IMR-90 (cell line): ENCODE results near the gene AOX1. TPM values are rescaled to one million over a fixed set of nuclear protein-coding genes. Genes with fewer than 3 reads are reported as not detected.

ENCODE experiments used
- ATAC-seq: fragments of 200-7000 bp; cut with Tn5 transposase; 2 replicates; pipeline ENCODE4 v1.9.1; 2020; ENCODE audit warnings: low read depth, mild to moderate bottlenecking, moderate library complexity
- BruUV-seq: library from RNA; stranded (reverse); fragments of 400-500 nt; replicated peaks from 2 replicates; lab custom pipeline; 2021; lab: Mats Ljungman, UMichigan
- CTCF ChIA-PET: fragments of 300-600 bp; formaldehyde crosslinking; extraction: SDS; loops from one replicate; lab custom pipeline; 2021; ENCODE audit warnings: antibody characterized with exemption; lab: Yijun Ruan, JAX
- POLR2A ChIA-PET: fragments of 300-600 bp; sonication (Branson Sonifier 250); formaldehyde crosslinking; loops from one replicate; lab custom pipeline; 2022; ENCODE audit warnings: antibody characterized with exemption; ENCODE audit not compliant: unreplicated experiment; lab: Charles Lee
- DNase-seq: peaks from one replicate; pipeline ENCODE4 v3.0.0; 2013
- H2AFZ ChIP-seq: replicated peaks from 2 replicates; pipeline ENCODE3; 2013; ENCODE audit warnings: low read length, mild to moderate bottlenecking; ENCODE audit not compliant: poor library complexity
- H2AK5ac ChIP-seq: 2 replicates; pipeline ENCODE4 v1.6.1; 2013; ENCODE audit warnings: low read depth, low read length, inconsistent platforms
- H2AK9ac ChIP-seq: replicated peaks from 2 replicates; pipeline ENCODE3; 2013; ENCODE audit warnings: mild to moderate bottlenecking, low read depth, low read length, moderate library complexity; ENCODE audit not compliant: poor library complexity
- H2BK120ac ChIP-seq: 2 replicates; pipeline ENCODE4 v1.6.1; 2013; ENCODE audit warnings: low read depth, low read length, inconsistent platforms
- H2BK15ac ChIP-seq: 3 replicates; pipeline ENCODE4 v1.6.1; 2013; ENCODE audit warnings: low read depth, low read length, inconsistent platforms
- H2BK20ac ChIP-seq: 2 replicates; pipeline ENCODE4 v1.6.1; 2013; ENCODE audit warnings: low read depth, mild to moderate bottlenecking, inconsistent platforms, low read length, moderate library complexity
- H2BK5ac ChIP-seq: 2 replicates; pipeline ENCODE4 v1.6.1; 2013; ENCODE audit warnings: mild to moderate bottlenecking, low read depth, low read length, inconsistent platforms; ENCODE audit not compliant: poor library complexity, severe bottlenecking
- H3K14ac ChIP-seq: replicated peaks from 2 replicates; pipeline ENCODE4 v1.6.1; 2013; ENCODE audit warnings: low read depth, low read length, inconsistent platforms
- H3K18ac ChIP-seq: 2 replicates; pipeline ENCODE4 v1.6.1; 2013; ENCODE audit warnings: low read depth, low read length, control low read depth
- H3K23ac ChIP-seq: 2 replicates; pipeline ENCODE4 v1.6.1; 2013; ENCODE audit warnings: low read depth, low read length, inconsistent platforms
- H3K27ac ChIP-seq: 2 replicates; pipeline ENCODE4 v1.5.1; 2013; ENCODE audit warnings: mild to moderate bottlenecking, control low read depth, low read length; ENCODE audit not compliant: insufficient read depth
- H3K27me3 ChIP-seq: 2 replicates; pipeline ENCODE4 v1.6.1; 2013; ENCODE audit warnings: low read length; ENCODE audit not compliant: control insufficient read depth, insufficient read depth
- H3K36me3 ChIP-seq: 2 replicates; pipeline ENCODE4 v1.6.1; 2013; ENCODE audit warnings: low read length, mixed read lengths; ENCODE audit not compliant: control insufficient read depth, insufficient read depth
- H3K4ac ChIP-seq: 2 replicates; pipeline ENCODE4 v1.6.1; 2013; ENCODE audit warnings: low read depth, low read length, inconsistent platforms
- H3K4me1 ChIP-seq: 2 replicates; pipeline ENCODE4 v1.6.1; 2013; ENCODE audit warnings: low read length, mixed read lengths; ENCODE audit not compliant: control insufficient read depth, insufficient read depth
- H3K4me2 ChIP-seq: 2 replicates; pipeline ENCODE4 v1.6.1; 2013; ENCODE audit warnings: low read depth, mild to moderate bottlenecking, control low read depth, low read length, moderate library complexity
- H3K4me3 ChIP-seq: 2 replicates; pipeline ENCODE4 v1.5.1; 2013; ENCODE audit warnings: low read depth, mild to moderate bottlenecking, control low read depth, low read length, moderate library complexity; ENCODE audit not compliant: insufficient read depth
- H3K56ac ChIP-seq: 2 replicates; pipeline ENCODE4 v1.6.1; 2013; ENCODE audit warnings: low read length, inconsistent platforms; ENCODE audit not compliant: insufficient read depth; ENCODE audit errors: extremely low read depth
- H3K79me1 ChIP-seq, 2 experiments: 2 replicates each; pipeline ENCODE4 v1.6.1; 2013; ENCODE audit warnings: low read length in 2 of 2, inconsistent platforms in 1 of 2, low read depth in 1 of 2
- H3K9ac ChIP-seq: 2 replicates; pipeline ENCODE4 v1.6.1; 2013; ENCODE audit warnings: low read depth, low read length, control low read depth
- H3K9me1 ChIP-seq: 2 replicates; pipeline ENCODE4 v1.6.1; 2013; ENCODE audit warnings: low read length, inconsistent platforms; ENCODE audit not compliant: insufficient read depth
- H3K9me3 ChIP-seq: 2 replicates; pipeline ENCODE4 v1.6.1; 2013; ENCODE audit warnings: low read length; ENCODE audit not compliant: control insufficient read depth, insufficient read depth
- H4K20me1 ChIP-seq: 2 replicates; pipeline ENCODE4 v1.6.1; 2013; ENCODE audit warnings: low read length, inconsistent platforms; ENCODE audit not compliant: insufficient read depth
- H4K5ac ChIP-seq: 2 replicates; pipeline ENCODE4 v1.6.1; 2013; ENCODE audit warnings: mild to moderate bottlenecking, low read depth, low read length, control low read depth
- H4K8ac ChIP-seq, 2 experiments: 2 replicates each; pipeline ENCODE4 v1.6.1; 2013; ENCODE audit warnings: low read depth in 2 of 2, low read length in 2 of 2, control low read depth in 1 of 2, inconsistent platforms in 1 of 2
- H4K91ac ChIP-seq: 2 replicates; pipeline ENCODE4 v1.6.1; 2013; ENCODE audit warnings: low read depth, low read length, inconsistent platforms; ENCODE audit not compliant: insufficient read depth
- BHLHE40 ChIP-seq: fragments of 150-350 bp; IDR thresholded peaks from 2 replicates; pipeline ENCODE4 v1.6.1; 2016; ENCODE audit warnings: mild to moderate bottlenecking, low read depth, low read length
- CEBPB ChIP-seq: IDR thresholded peaks from 2 replicates; pipeline ENCODE4 v1.6.1; 2012; ENCODE audit warnings: low read depth, low read length, improper control_type of control experiment
- CHD1 ChIP-seq: IDR thresholded peaks from 2 replicates; pipeline ENCODE4 v1.6.1; 2012; ENCODE audit warnings: low read depth, low read length, improper control_type of control experiment
- CTCF ChIP-seq: conservative IDR thresholded peaks from 2 replicates; pipeline ENCODE4 v1.5.1; 2012; ENCODE audit warnings: mild to moderate bottlenecking, low read depth, low read length, improper control_type of control experiment
- ELK1 ChIP-seq: fragments of 150-350 bp; IDR thresholded peaks from 2 replicates; pipeline ENCODE4 v1.6.1; 2016; ENCODE audit warnings: low read depth, mild to moderate bottlenecking, low read length, moderate library complexity, borderline replicate concordance
- FOS ChIP-seq: fragments of 150-350 bp; IDR thresholded peaks from 2 replicates; pipeline ENCODE4 v1.6.1; 2016; ENCODE audit warnings: low read depth, low read length
- MAFK ChIP-seq: IDR thresholded peaks from 2 replicates; pipeline ENCODE4 v1.6.1; 2012; ENCODE audit warnings: low read depth, low read length, improper control_type of control experiment
- MAZ ChIP-seq: IDR thresholded peaks from 2 replicates; pipeline ENCODE4 v1.6.1; 2012; ENCODE audit warnings: low read depth, mild to moderate bottlenecking, low read length, improper control_type of control experiment, moderate library complexity, borderline replicate concordance
- MXI1 ChIP-seq: IDR thresholded peaks from 2 replicates; pipeline ENCODE4 v1.6.1; 2012; ENCODE audit warnings: low read depth, mild to moderate bottlenecking, low read length, moderate library complexity, borderline replicate concordance
- NFE2L2 ChIP-seq: fragments of 150-350 bp; IDR thresholded peaks from 2 replicates; pipeline ENCODE4 v1.6.1; 2016; ENCODE audit warnings: low read depth, mild to moderate bottlenecking, low read length
- POLR2A ChIP-seq: IDR thresholded peaks from 2 replicates; pipeline ENCODE4 v1.6.1; 2012; ENCODE audit warnings: mild to moderate bottlenecking, low read depth, low read length
- RAD21 ChIP-seq: IDR thresholded peaks from 2 replicates; pipeline ENCODE4 v1.6.1; 2012; ENCODE audit warnings: low read length, improper control_type of control experiment
- RCOR1 ChIP-seq: IDR thresholded peaks from 2 replicates; pipeline ENCODE4 v1.6.1; 2012; ENCODE audit warnings: mild to moderate bottlenecking, low read length, improper control_type of control experiment; ENCODE audit not compliant: insufficient replicate concordance
- RFX5 ChIP-seq: IDR thresholded peaks from 2 replicates; pipeline ENCODE4 v1.8.0; 2012; ENCODE audit warnings: low read depth, mild to moderate bottlenecking, low read length, moderate library complexity
- SMC3 ChIP-seq: fragments of 150-350 bp; IDR thresholded peaks from 2 replicates; pipeline ENCODE4 v1.6.1; 2016; ENCODE audit warnings: low read depth, mild to moderate bottlenecking, antibody characterized with exemption, low read length, moderate library complexity
- USF2 ChIP-seq: fragments of 150-350 bp; IDR thresholded peaks from 2 replicates; pipeline ENCODE4 v1.6.1; 2017; ENCODE audit warnings: mild to moderate bottlenecking, antibody characterized with exemption, low read length, low read depth
- WGBS, 2 experiments: methylation state at CpG; one replicate each; pipeline versions ENCODE4 v1.1.5 to v1.1.7; 2013; ENCODE audit warnings: missing lambda C conversion rate in 2 of 2; ENCODE audit not compliant: insufficient read length in 1 of 2; ENCODE audit errors: extremely low coverage in 2 of 2; 5-methylcytosine and 5-hydroxymethylcytosine counted together
- dilution Hi-C: fragments of 300-500 bp; cut with HindIII; formaldehyde crosslinking; loops from one replicate; pipeline ENCODE4 v1.14.3; 2018; ENCODE audit warnings: low sequenced_read_pairs; ENCODE audit not compliant: unreplicated experiment
- in situ Hi-C: fragments of 300-500 bp; cut with MboI; formaldehyde crosslinking; loops from 3 replicates; pipeline ENCODE4 v1.14.3; 2019; ENCODE audit warnings: low sequenced_read_pairs, inconsistent platforms, mixed read lengths
- intact Hi-C: fragments of 100-400 bp; cut with micrococcal nuclease; formaldehyde crosslinking; loops from 2 replicates; pipeline ENCODE4 v1.10.0; 2022
- polyA plus RNA-seq, 3 experiments: library from polyadenylated mRNA; depleted of rRNA; stranded (reverse); fragments of >200 nt; gene quantifications; 2 replicates each; pipeline ENCODE4 v1.2.3, GENCODE V29; 2012; ENCODE audit warnings: low replicate concordance in 1 of 3
- total RNA-seq: library from RNA; depleted of rRNA; stranded (reverse); fragments of >200 nt; gene quantifications from 2 replicates; pipeline ENCODE4 v1.2.3, GENCODE V29; 2012

The AOX1 gene
- total and polyA plus RNA-seq, 2 of the 4 experiments (the other 2 are of a cell fraction) = 21.7 to 59.9 TPM

GRCh38 chr2:200586644-200586975, 796 bp downstream of the AOX1 start:
- in situ Hi-C loops = no loop called here
- no peak for ATAC-seq
- POLR2A ChIA-PET = no interaction called here
- H3K27ac ChIP-seq = no peak overlapping the region
- no peak overlapping the region for H3K14ac ChIP-seq
- WGBS, 2 experiments = 10% methylated on average over 2 of the region's 9 CpGs; no CpG with 5 or more reads in 1 of the 2 experiments
- intact Hi-C loops = no loop called here
- peak overlapping the region; percentile 73; the same call in 1 of the 2 replicates for H3K23ac ChIP-seq
- dilution Hi-C loops = no loop called here
- H4K91ac ChIP-seq = no peak overlapping the region
- no peaks in the 10 kb centered on the region for H3K79me1 ChIP-seq
- TF ChIP-seq RFX5 (no peak), SMC3 (no peak), NFE2L2 (no peak), CTCF (no peak), FOS (no peak), RCOR1 (no peak), USF2 (no peak), POLR2A (no peak), BHLHE40 (no peak), CHD1 (no peak), MXI1 (no peak), RAD21 (no peak), CEBPB (no peak), MAFK (no peak), ELK1 (no peak), MAZ (no peak)
- no peak overlapping the region for H2BK5ac ChIP-seq
- no peak overlapping the region for H2BK15ac ChIP-seq
- H3K18ac ChIP-seq = no peak overlapping the region
- no peak overlapping the region for H3K4me3 ChIP-seq
- H2AFZ ChIP-seq = peak overlapping the region; percentile 89
- no peak for DNase-seq
- no peak overlapping the region for H2AK5ac ChIP-seq
- peak overlapping the region; percentile 46; the same call in 1 of the 2 replicates for H2BK120ac ChIP-seq
- no peaks in the 10 kb centered on the region for H3K36me3 ChIP-seq
- H3K9ac ChIP-seq = no peak overlapping the region
- no peaks in the 10 kb centered on the region; the same call in 1 of the 2 replicates for H3K27me3 ChIP-seq
- no peak overlapping the region for H4K5ac ChIP-seq
- H4K20me1 ChIP-seq = no peaks in the 10 kb centered on the region
- H2AK9ac ChIP-seq = peak overlapping the region; percentile 71
- H3K9me1 ChIP-seq = peaks cover 3% of the 10 kb centered on the region; the same call in 1 of the 2 replicates
- CTCF ChIA-PET = no interaction called here
- no peaks in the 10 kb centered on the region for H3K4me1 ChIP-seq
- H3K9me3 ChIP-seq = no peaks in the 10 kb centered on the region
- H3K56ac ChIP-seq = no peak overlapping the region
- H3K4me2 ChIP-seq = peak overlapping the region; percentile 94; the same call in 1 of the 2 replicates
- peak overlapping the region; percentile 49; the same call in 1 of the 2 replicates for H2BK20ac ChIP-seq
- H3K4ac ChIP-seq = no peak overlapping the region; the same call in 1 of the 2 replicates
- BruUV-seq = no TSS peak
- H4K8ac ChIP-seq = peak overlapping the region in 1 of 2 experiments; percentile 8; a peak in 1 of 4 replicates
